Thyroid gland (tissue), 4 donors: ENCODE data around the gene PPP4R4.

ENCODE experiments used
- CTCF ChIP-seq, 6 experiments: fragments of 200-600 bp in 3 of 6; fragments of 450-650 bp in 3 of 6; sonication (generic) in 3 of 6; IDR thresholded peaks; one replicate each; pipeline ENCODE4 v1.5.1; 2016 to 2019; ENCODE audit warnings: antibody characterized with exemption in 6 of 6, mild to moderate bottlenecking in 2 of 6, inconsistent platforms in 1 of 6, moderate library complexity in 1 of 6
- POLR2A ChIP-seq, 2 donors: fragments of 450-650 bp; IDR thresholded peaks; one replicate each; pipeline ENCODE4 v1.6.1; 2017; ENCODE audit warnings: antibody characterized with exemption in 2 of 2, mild to moderate bottlenecking in 2 of 2, moderate library complexity in 1 of 2

DNA sequence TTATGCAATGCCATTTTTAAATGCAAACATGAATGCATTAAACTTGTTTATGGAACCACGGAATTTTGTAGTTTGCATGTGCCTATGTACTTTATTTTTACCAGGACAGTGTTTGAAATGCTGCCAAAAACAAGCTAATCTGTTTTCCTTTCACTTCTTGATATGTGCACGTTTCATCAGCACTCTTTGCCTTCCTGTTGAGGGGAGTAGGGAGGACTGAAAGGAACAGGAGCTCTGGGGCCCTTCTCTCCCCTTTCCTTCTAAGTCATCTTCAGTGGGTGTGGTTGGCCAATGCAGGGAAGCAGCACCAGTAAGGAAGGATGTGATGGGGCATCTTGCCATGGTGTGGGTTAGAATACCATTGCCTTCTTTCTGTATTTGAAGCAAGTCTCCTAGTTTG lies 12.1 kb upstream of the PPP4R4 start:
- TF ChIP-seq CTCF (IDR thresholded peaks at IDR 0.05) = no peak
- no peak for TF ChIP-seq POLR2A (IDR thresholded peaks at IDR 0.05)
